HG02870 (cell line): ENCODE results near the gene MGAT5.
"Not testable (repeated sequence)": the region's sequence is repeated elsewhere in the genome, so short reads cannot be mapped to it uniquely, and the experiment has no call there.

ENCODE experiments used
- ATAC-seq: cut with Tn5 transposase; IDR thresholded peaks from one replicate; pipeline ENCODE4 v1.9.1; 2021; ENCODE audit warnings: mild to moderate bottlenecking, moderate library complexity; ENCODE audit not compliant: unreplicated experiment

Gene MGAT5

GRCh38 chr2:134459706-134460406 is 206.0 kb downstream of the MGAT5 start:
- no peak for ATAC-seq

GRCh38 chr2:134460583-134460998 is 206.7 kb downstream of the MGAT5 start:
- ATAC-seq, result peak; percentile 78

GRCh38 chr2:134461511-134461910 is 207.6 kb downstream of the MGAT5 start:
- no peak for ATAC-seq

- no peak for ATAC-seq
These were observed 208.4 kb downstream of the MGAT5 start for GRCh38 chr2:134462275-134462674.

GRCh38 chr2:134462791-134463698 is 209.2 kb downstream of the MGAT5 start:
- ATAC-seq, result no peak

- ATAC-seq, result no peak
These were observed 209.8 kb downstream of the MGAT5 start for GRCh38 chr2:134463699-134464022.

- no peak for ATAC-seq
These were observed 211.6 kb downstream of the MGAT5 start for GRCh38 chr2:134465228-134466105.

- ATAC-seq, result no peak
These were observed 212.3 kb downstream of the MGAT5 start for GRCh38 chr2:134466141-134466540.

GRCh38 chr2:134468164-134468563 is 214.3 kb downstream of the MGAT5 start:
- no peak for ATAC-seq

GRCh38 chr2:134468776-134469175 is 214.9 kb downstream of the MGAT5 start:
- no peak for ATAC-seq

GRCh38 chr2:134469516-134470115 is 215.7 kb downstream of the MGAT5 start:
- ATAC-seq, result no peak

- no peak for ATAC-seq
These were observed 216.8 kb downstream of the MGAT5 start for GRCh38 chr2:134470561-134471168.

GRCh38 chr2:134476982-134477381 is 223.1 kb downstream of the MGAT5 start:
- ATAC-seq, result not testable (repeated sequence)

- ATAC-seq, result no peak
These were observed 225.9 kb downstream of the MGAT5 start for GRCh38 chr2:134479696-134480330.

GRCh38 chr2:134482131-134482723 is 228.4 kb downstream of the MGAT5 start:
- ATAC-seq, result no peak

- no peak for ATAC-seq
These were observed 229.0 kb downstream of the MGAT5 start for GRCh38 chr2:134482766-134483340.

- no peak for ATAC-seq
These were observed 236.0 kb downstream of the MGAT5 start for GRCh38 chr2:134489732-134490384.

GRCh38 chr2:134490559-134490958 is 236.7 kb downstream of the MGAT5 start:
- no peak for ATAC-seq

- ATAC-seq, result no peak
These were observed 237.2 kb downstream of the MGAT5 start for GRCh38 chr2:134491022-134491421.
